Measurements from ENCODE around the gene ICOSLG. TPM values are rescaled to one million over a fixed set of nuclear protein-coding genes. Genes with fewer than 3 reads are reported as not detected.

ICOSLG gene
- total and polyA plus RNA-seq, 2 of the 4 experiments (the other 2 are of a cell fraction): under 0.01 to 0.09 TPM

- Histone ChIP-seq H2BK5ac (ENCODE audit: low read depth, low read length, poor library complexity, severe bottlenecking) (no peak overlapping the region), H4K8ac (ENCODE audit: low read depth in 2 of 2, low read length in 2 of 2) (no peak overlapping the region), H3K4ac (ENCODE audit: low read depth, low read length) (no peak overlapping the region), H3K9ac (ENCODE audit: low read depth, low read length) (no peak overlapping the region), H3K4me3 (ENCODE audit: insufficient read depth, low read depth, low read length) (no peak overlapping the region), H3K14ac (replicated peaks; ENCODE audit: low read depth, low read length) (no peak overlapping the region), H3K23ac (ENCODE audit: low read depth, low read length) (no peak overlapping the region), H3K18ac (ENCODE audit: low read depth, low read length) (no peak overlapping the region), H3K56ac (ENCODE audit: extremely low read depth, insufficient read depth, low read length) (no peak overlapping the region), H3K79me1 (ENCODE audit: low read depth in 1 of 2, low read length in 2 of 2) (no peaks in the 10 kb centered on the region), H4K5ac (ENCODE audit: low read depth, low read length) (no peak overlapping the region), H4K91ac (ENCODE audit: insufficient read depth, low read depth, low read length) (no peak overlapping the region), H3K9me1 (ENCODE audit: insufficient read depth, low read length) (no peaks in the 10 kb centered on the region), H3K4me2 (ENCODE audit: low read depth, low read length) (no peak overlapping the region), H3K4me1 (ENCODE audit: control insufficient read depth, insufficient read depth, low read length) (peaks cover 4% of the 10 kb centered on the region; the same call in 1 of the 2 replicates), H2AK9ac (replicated peaks; ENCODE audit: low read depth, low read length, poor library complexity) (no peak overlapping the region), H3K27me3 (ENCODE audit: control insufficient read depth, insufficient read depth, low read length) (peaks cover 23% of the 10 kb centered on the region), H2BK20ac (ENCODE audit: low read depth, low read length) (no peak overlapping the region), H3K27ac (ENCODE audit: insufficient read depth, low read length) (no peak overlapping the region), H2BK120ac (ENCODE audit: low read depth, low read length) (no peak overlapping the region), H2BK15ac (ENCODE audit: low read depth, low read length) (no peak overlapping the region), H3K36me3 (ENCODE audit: control insufficient read depth, insufficient read depth, low read length) (no peaks in the 10 kb centered on the region), H3K9me3 (ENCODE audit: control insufficient read depth, insufficient read depth, low read length) (no peaks in the 10 kb centered on the region), H4K20me1 (ENCODE audit: insufficient read depth, low read length) (no peaks in the 10 kb centered on the region), H2AK5ac (ENCODE audit: low read depth, low read length) (no peak overlapping the region), H2AFZ (replicated peaks; ENCODE audit: low read length, poor library complexity) (peak overlapping the region; percentile 6)
- ChIA-PET CTCF (no interaction called here), POLR2A (ENCODE audit: unreplicated experiment) (no interaction called here)
- 75% methylated on average over 6 of the region's 9 CpGs; no CpG with 5 or more reads in 1 of the 2 experiments for WGBS, 2 experiments (ENCODE audit: extremely low coverage in 2 of 2, insufficient read length in 1 of 2)
- BruUV-seq (replicated peaks): no TSS peak
- no peak for DNase-seq
- in situ Hi-C loops (cut with MboI; ENCODE audit: low sequenced_read_pairs) (no loop called here), intact Hi-C loops (cut with micrococcal nuclease) (no loop called here), dilution Hi-C loops (cut with HindIII; ENCODE audit: low sequenced_read_pairs, unreplicated experiment) (no loop called here)
- no peak for ATAC-seq (ENCODE audit: low read depth)
- TF ChIP-seq NFE2L2 (IDR thresholded peaks at IDR 0.05; ENCODE audit: low read depth, low read length) (no peak), MXI1 (IDR thresholded peaks at IDR 0.05; ENCODE audit: borderline replicate concordance, low read depth, low read length) (no peak), RFX5 (IDR thresholded peaks at IDR 0.05; ENCODE audit: low read depth, low read length) (no peak), RCOR1 (IDR thresholded peaks at IDR 0.05; ENCODE audit: insufficient replicate concordance, low read length) (no peak), CHD1 (IDR thresholded peaks at IDR 0.05; ENCODE audit: low read depth, low read length) (no peak), SMC3 (IDR thresholded peaks at IDR 0.05; ENCODE audit: low read depth, low read length) (no peak), BHLHE40 (IDR thresholded peaks at IDR 0.05; ENCODE audit: low read depth, low read length) (no peak), CEBPB (IDR thresholded peaks at IDR 0.05; ENCODE audit: low read depth, low read length) (no peak)
- TF ChIP-seq, protein P1, sequence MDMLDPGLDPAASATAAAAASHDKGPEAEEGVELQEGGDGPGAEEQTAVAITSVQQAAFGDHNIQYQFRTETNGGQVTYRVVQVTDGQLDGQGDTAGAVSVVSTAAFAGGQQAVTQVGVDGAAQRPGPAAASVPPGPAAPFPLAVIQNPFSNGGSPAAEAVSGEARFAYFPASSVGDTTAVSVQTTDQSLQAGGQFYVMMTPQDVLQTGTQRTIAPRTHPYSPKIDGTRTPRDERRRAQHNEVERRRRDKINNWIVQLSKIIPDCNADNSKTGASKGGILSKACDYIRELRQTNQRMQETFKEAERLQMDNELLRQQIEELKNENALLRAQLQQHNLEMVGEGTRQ (IDR thresholded peaks at IDR 0.05; ENCODE audit: low read depth, low read length): no peak
- TF ChIP-seq, protein P2, sequence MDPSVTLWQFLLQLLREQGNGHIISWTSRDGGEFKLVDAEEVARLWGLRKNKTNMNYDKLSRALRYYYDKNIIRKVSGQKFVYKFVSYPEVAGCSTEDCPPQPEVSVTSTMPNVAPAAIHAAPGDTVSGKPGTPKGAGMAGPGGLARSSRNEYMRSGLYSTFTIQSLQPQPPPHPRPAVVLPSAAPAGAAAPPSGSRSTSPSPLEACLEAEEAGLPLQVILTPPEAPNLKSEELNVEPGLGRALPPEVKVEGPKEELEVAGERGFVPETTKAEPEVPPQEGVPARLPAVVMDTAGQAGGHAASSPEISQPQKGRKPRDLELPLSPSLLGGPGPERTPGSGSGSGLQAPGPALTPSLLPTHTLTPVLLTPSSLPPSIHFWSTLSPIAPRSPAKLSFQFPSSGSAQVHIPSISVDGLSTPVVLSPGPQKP (IDR thresholded peaks at IDR 0.05; ENCODE audit: borderline replicate concordance, low read depth, low read length): no peak
Measured at GRCh38 chr21:44281801-44282200, 41.1 kb upstream of the ICOSLG start.

Data from IMR-90 (cell line).